ENCODE measurements around the gene PGP.

DNA sequence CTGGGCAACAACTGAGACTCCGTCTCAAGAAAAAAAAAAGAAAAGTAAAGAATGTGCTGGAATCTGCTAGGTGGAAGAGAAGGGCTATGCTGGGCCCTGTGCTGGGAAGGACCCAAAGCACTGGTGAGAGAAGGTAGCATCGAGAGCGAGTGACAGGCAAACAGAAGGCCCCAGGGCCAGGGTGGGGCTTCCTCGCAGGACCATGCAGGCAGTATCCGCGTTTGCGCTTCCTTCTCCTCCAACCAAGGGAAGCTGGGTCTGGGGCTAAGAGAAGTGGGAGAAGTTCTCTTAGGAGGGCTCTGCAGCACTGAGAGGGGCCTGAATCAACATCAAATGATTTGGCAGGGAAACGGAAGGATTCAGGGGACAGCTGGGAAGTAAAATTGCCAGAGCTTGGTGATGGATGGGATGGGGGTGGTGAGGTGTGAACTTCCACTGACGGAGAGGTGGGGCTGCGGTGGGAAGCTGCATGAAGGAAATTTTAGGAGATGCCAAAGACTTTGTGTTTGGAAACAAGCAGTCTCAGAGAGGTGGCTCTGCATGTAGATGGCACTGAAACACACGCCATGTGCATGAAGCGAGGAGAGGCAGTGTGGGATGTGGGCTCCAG lies 42.0 kb upstream of the PGP start:
- TF ChIP-seq NFRKB (IDR thresholded peaks at IDR 0.05) (no peak), SP1 (IDR thresholded peaks at IDR 0.05) (no peak), FOXM1 (IDR thresholded peaks at IDR 0.05; ENCODE audit: borderline replicate concordance) (no peak)

Measured in HEK293T (cell line).